Astrocyte (in vitro differentiated cells and primary cell): ENCODE results near the gene NRGN. TPM values are rescaled to one million over a fixed set of nuclear protein-coding genes. Genes with fewer than 3 reads are reported as not detected.

ENCODE experiments used
- DNase-seq: peaks from one replicate; pipeline ENCODE4 v3.0.0-alpha.2; 2010; ENCODE audit warnings: low read depth
- FAIRE-seq: peaks from 2 replicates; lab custom pipeline; 2011; peaks lifted over from hg19 to GRCh38; lab: Jason Lieb, UNC
- H2AFZ ChIP-seq: 2 replicates; pipeline ENCODE4 v1.6.0; 2012; ENCODE audit warnings: low read depth, low read length, inconsistent platforms
- H3K27ac ChIP-seq: 2 replicates; pipeline ENCODE4 v1.5.1; 2011; ENCODE audit warnings: low read depth, low read length, inconsistent platforms
- H3K27me3 ChIP-seq: 2 replicates; pipeline ENCODE4 v1.6.0; 2011; ENCODE audit warnings: low read length, inconsistent platforms; ENCODE audit not compliant: insufficient read depth
- H3K36me3 ChIP-seq: 2 replicates; pipeline ENCODE4 v1.5.1; 2011; ENCODE audit warnings: low read length, inconsistent platforms; ENCODE audit not compliant: insufficient read depth
- H3K4me1 ChIP-seq: 2 replicates; pipeline ENCODE4 v1.5.1; 2011; ENCODE audit warnings: low read length, inconsistent platforms; ENCODE audit not compliant: insufficient read depth
- H3K4me2 ChIP-seq: 2 replicates; pipeline ENCODE4 v1.6.0; 2012; ENCODE audit warnings: low read length, inconsistent platforms
- H3K4me3 ChIP-seq: 2 replicates; pipeline ENCODE4 v1.5.1; 2011; ENCODE audit warnings: low read depth, mild to moderate bottlenecking, low read length, inconsistent platforms; ENCODE audit not compliant: insufficient read depth
- H3K79me2 ChIP-seq: 2 replicates; pipeline ENCODE4 v1.6.0; 2012; ENCODE audit warnings: mild to moderate bottlenecking, low read length, inconsistent platforms; ENCODE audit not compliant: insufficient read depth
- H3K9ac ChIP-seq: 2 replicates; pipeline ENCODE4 v1.6.0; 2012; ENCODE audit warnings: mild to moderate bottlenecking, low read length, inconsistent platforms
- H3K9me3 ChIP-seq: 2 replicates; pipeline ENCODE4 v1.5.1; 2012; ENCODE audit warnings: low read depth, mild to moderate bottlenecking, low read length, inconsistent platforms; ENCODE audit not compliant: insufficient read depth
- H4K20me1 ChIP-seq: 2 replicates; pipeline ENCODE4 v1.6.0; 2012; ENCODE audit warnings: low read length, inconsistent platforms; ENCODE audit not compliant: insufficient read depth
- H3K27ac Mint-ChIP-seq: one replicate; pipeline ENCODE4 v1.8.0; 2021; ENCODE audit warnings: mild to moderate bottlenecking, mixed read lengths; ENCODE audit not compliant: unreplicated experiment
- H3K27me3 Mint-ChIP-seq: one replicate; pipeline ENCODE4 v1.8.0; 2021; ENCODE audit warnings: low read depth, mixed read lengths; ENCODE audit not compliant: unreplicated experiment
- H3K36me3 Mint-ChIP-seq: one replicate; pipeline ENCODE4 v1.8.0; 2021; ENCODE audit warnings: low read depth, mixed read lengths; ENCODE audit not compliant: unreplicated experiment
- H3K4me1 Mint-ChIP-seq: one replicate; pipeline ENCODE4 v1.8.0; 2021; ENCODE audit warnings: low read depth, mixed read lengths; ENCODE audit not compliant: unreplicated experiment
- H3K4me3 Mint-ChIP-seq: one replicate; pipeline ENCODE4 v1.8.0; 2021; ENCODE audit warnings: mild to moderate bottlenecking, moderate library complexity, mixed read lengths; ENCODE audit not compliant: unreplicated experiment
- H3K9me3 Mint-ChIP-seq: one replicate; pipeline ENCODE4 v1.8.0; 2021; ENCODE audit warnings: mild to moderate bottlenecking, mixed read lengths; ENCODE audit not compliant: unreplicated experiment
- CTCF ChIP-seq: IDR thresholded peaks from 2 replicates; pipeline ENCODE4 v1.5.1; 2011; ENCODE audit warnings: low read depth, mild to moderate bottlenecking, inconsistent platforms, low read length, moderate library complexity; ENCODE audit not compliant: insufficient read depth
- EZH2 ChIP-seq: IDR thresholded peaks from 2 replicates; pipeline ENCODE4 v1.6.1; 2012; ENCODE audit warnings: mild to moderate bottlenecking, low read length, inconsistent platforms; ENCODE audit not compliant: insufficient read depth
- total RNA-seq: library from RNA; stranded (reverse); gene quantifications from 2 replicates; pipeline ENCODE4 v1.2.1, GENCODE V29; 2021

NRGN gene
- total RNA-seq, 1 donor from 2014 or later: 1.7 TPM

DNA sequence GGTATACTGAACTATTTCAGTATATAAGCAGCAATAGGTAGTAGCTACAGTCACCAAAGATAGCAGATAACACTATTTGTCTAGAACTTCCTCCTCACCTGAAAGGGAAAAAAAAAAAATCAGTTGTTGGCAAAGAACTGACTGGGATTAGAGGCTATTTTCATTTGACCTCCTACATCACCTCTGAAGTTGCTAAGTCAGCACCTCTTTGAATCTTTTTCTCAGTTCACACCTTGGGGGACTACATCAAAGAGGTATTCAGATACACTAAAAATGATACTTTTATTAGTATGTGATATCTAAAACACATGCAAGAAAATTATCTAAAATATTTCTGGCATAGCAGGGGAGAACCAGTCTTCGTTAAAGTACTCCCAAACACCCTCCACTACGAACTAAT lies 44.3 kb downstream of the NRGN start:
- no peak for TF ChIP-seq EZH2
- TF ChIP-seq CTCF: no peak
- H3K9ac ChIP-seq: no peak overlapping the region
- H3K4me2 ChIP-seq: no peak overlapping the region
- Mint-ChIP-seq H3K4me1 (peaks cover 9% of the 10 kb centered on the region), H3K4me3 (no peak overlapping the region), H3K27me3 (no peaks in the 10 kb centered on the region), H3K9me3 (no peaks in the 10 kb centered on the region), H3K27ac (no peak overlapping the region), H3K36me3 (no peaks in the 10 kb centered on the region)
- no peak overlapping the region for H3K27ac ChIP-seq
- H3K36me3 ChIP-seq: no peaks in the 10 kb centered on the region
- H3K79me2 ChIP-seq: peaks cover 65% of the 10 kb centered on the region
- H3K4me3 ChIP-seq: no peak overlapping the region
- H2AFZ ChIP-seq: no peak overlapping the region
- no peaks in the 10 kb centered on the region for H3K27me3 ChIP-seq
- H3K4me1 ChIP-seq: no peaks in the 10 kb centered on the region
- H4K20me1 ChIP-seq: peaks cover 63% of the 10 kb centered on the region
- FAIRE-seq (no peak), DNase-seq (no peak)
- no peaks in the 10 kb centered on the region for H3K9me3 ChIP-seq

DNA sequence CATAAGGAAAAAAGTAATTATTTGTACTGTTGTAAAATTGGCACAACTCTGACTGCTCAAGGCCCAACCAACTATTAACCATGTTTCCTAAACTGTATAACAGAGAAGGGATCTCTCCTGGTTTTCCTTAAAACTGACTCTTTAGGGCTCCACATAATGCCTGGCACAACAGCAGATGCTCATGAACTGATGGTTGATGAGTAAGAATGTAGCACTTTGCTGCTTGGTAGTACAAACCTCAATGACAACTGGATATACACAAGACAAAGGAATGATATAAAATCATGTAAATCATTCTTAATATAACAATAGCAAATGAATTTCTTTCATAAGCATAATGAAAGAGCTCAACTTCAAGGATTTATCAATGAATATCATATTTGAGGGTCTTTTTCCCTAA lies 48.8 kb downstream of the NRGN start:
- peaks cover 92% of the 10 kb centered on the region for H4K20me1 ChIP-seq
- no peaks in the 10 kb centered on the region for H3K36me3 ChIP-seq
- H2AFZ ChIP-seq: no peak overlapping the region
- DNase-seq (no peak), FAIRE-seq (peak; percentile 52)
- no peaks in the 10 kb centered on the region for H3K36me3 Mint-ChIP-seq
- H3K4me3 Mint-ChIP-seq: no peak overlapping the region
- H3K79me2 ChIP-seq: peaks cover 98% of the 10 kb centered on the region
- no peaks in the 10 kb centered on the region for H3K4me1 ChIP-seq
- no peaks in the 10 kb centered on the region for H3K27me3 ChIP-seq
- no peak overlapping the region for H3K4me3 ChIP-seq
- no peak for TF ChIP-seq EZH2
- no peak for TF ChIP-seq CTCF
- peaks cover 19% of the 10 kb centered on the region for H3K4me1 Mint-ChIP-seq
- H3K4me2 ChIP-seq: no peak overlapping the region
- no peak overlapping the region for H3K27ac Mint-ChIP-seq
- no peaks in the 10 kb centered on the region for H3K27me3 Mint-ChIP-seq
- H3K9ac ChIP-seq: no peak overlapping the region
- no peaks in the 10 kb centered on the region for H3K9me3 ChIP-seq
- no peak overlapping the region for H3K27ac ChIP-seq
- H3K9me3 Mint-ChIP-seq: no peaks in the 10 kb centered on the region

- FAIRE-seq: no peak
- Histone ChIP-seq H3K79me2 (peaks cover 100% of the 10 kb centered on the region), H4K20me1 (peaks cover 96% of the 10 kb centered on the region), H2AFZ (no peak overlapping the region), H3K36me3 (no peaks in the 10 kb centered on the region), H3K9me3 (no peaks in the 10 kb centered on the region), H3K27me3 (no peaks in the 10 kb centered on the region), H3K4me3 (no peak overlapping the region), H3K4me2 (no peak overlapping the region), H3K27ac (no peak overlapping the region), H3K9ac (no peak overlapping the region), H3K4me1 (no peaks in the 10 kb centered on the region)
- Mint-ChIP-seq H3K27me3 (no peaks in the 10 kb centered on the region), H3K9me3 (no peaks in the 10 kb centered on the region), H3K4me3 (no peak overlapping the region), H3K4me1 (peaks cover 15% of the 10 kb centered on the region), H3K27ac (no peak overlapping the region), H3K36me3 (no peaks in the 10 kb centered on the region)
- TF ChIP-seq EZH2 (no peak), CTCF (no peak)
- DNase-seq: no peak
These were observed 52.0 kb downstream of the NRGN start for GRCh38 chr11:124791626-124792341.
